ENCODE results near the gene ACOT4.

- no peak for TF ChIP-seq CTCF (IDR thresholded peaks at IDR 0.05; ENCODE audit: low read depth, low read length, missing input control)
- TF ChIP-seq TAF1 (conservative IDR thresholded peaks at IDR 0.05) = no peak
Measured at GRCh38 chr14:73645248-73645610, 53.6 kb downstream of the ACOT4 start.

All from liver (tissue), 3 donors.